Umbilical cord (tissue), 2 donors: ENCODE data around the gene CACNA1S. TPM values are rescaled to one million over a fixed set of nuclear protein-coding genes. Genes with fewer than 3 reads are reported as not detected.

Experiments used
- DNase-seq: peaks from one replicate; pipeline ENCODE4 v3.0.0-alpha.2; 2015; ENCODE audit warnings: low spot score
- total RNA-seq: library from RNA; depleted of rRNA; stranded (reverse); fragments of >200 nt; gene quantifications from one replicate; pipeline ENCODE4 v1.2.3, GENCODE V29; 2014; ENCODE audit warnings: low replicate concordance; ENCODE audit not compliant: insufficient read depth

The CACNA1S gene
- total RNA-seq, 1 donor from 2014 or later, result 0.96 TPM

- DNase-seq, result no peak
These were observed 98.0 kb downstream of the CACNA1S start for GRCh38 chr1:201013991-201014815.

- no peak for DNase-seq
These were observed 99.2 kb downstream of the CACNA1S start for GRCh38 chr1:201013031-201013485.

- DNase-seq, result no peak
These were observed 100.6 kb downstream of the CACNA1S start for GRCh38 chr1:201011616-201012015.

GRCh38 chr1:201009962-201010645, 102.1 kb downstream of the CACNA1S start:
- no peak for DNase-seq

GRCh38 chr1:201008666-201009360, 103.4 kb downstream of the CACNA1S start:
- no peak for DNase-seq

- no peak for DNase-seq
These were observed 104.7 kb downstream of the CACNA1S start for GRCh38 chr1:201007481-201007880.

GRCh38 chr1:201006450-201006849, 105.8 kb downstream of the CACNA1S start:
- no peak for DNase-seq

GRCh38 chr1:201004732-201005131, 107.5 kb downstream of the CACNA1S start:
- DNase-seq, result no peak

- DNase-seq, result no peak
These were observed 108.1 kb downstream of the CACNA1S start for GRCh38 chr1:201004154-201004553.

GRCh38 chr1:201002510-201002909, 109.7 kb downstream of the CACNA1S start:
- DNase-seq, result no peak

- DNase-seq, result no peak
These were observed 110.3 kb downstream of the CACNA1S start for GRCh38 chr1:201001962-201002361.

GRCh38 chr1:201000391-201000790, 111.8 kb downstream of the CACNA1S start:
- no peak for DNase-seq

- no peak for DNase-seq
These were observed 112.6 kb downstream of the CACNA1S start for GRCh38 chr1:200999667-201000066.

- DNase-seq, result no peak
These were observed 113.9 kb downstream of the CACNA1S start for GRCh38 chr1:200998323-200998722.

GRCh38 chr1:200992382-200993048, 119.7 kb downstream of the CACNA1S start:
- DNase-seq, result no peak

GRCh38 chr1:200991097-200991614, 121.1 kb downstream of the CACNA1S start:
- no peak for DNase-seq

GRCh38 chr1:200990114-200990513, 122.1 kb downstream of the CACNA1S start:
- no peak for DNase-seq
